Neural cell (in vitro differentiated cells): ENCODE results near the gene UNK. TPM values are rescaled to one million over a fixed set of nuclear protein-coding genes. Genes with fewer than 3 reads are reported as not detected.
"Not testable (repeated sequence)": the region's sequence is repeated elsewhere in the genome, so short reads cannot be mapped to it uniquely, and the experiment has no call there.

Experiments
- H2AFZ ChIP-seq: fragments of 200-600, 300-800 bp; sonication (generic), shearing (Covaris generic); 2 replicates; pipeline ENCODE4 v1.6.0; 2014; ENCODE audit warnings: low read depth, mild to moderate bottlenecking, antibody characterized with exemption, low read length, moderate library complexity
- H3F3A ChIP-seq: fragments of 200-600 bp; shearing (Covaris generic); 2 replicates; pipeline ENCODE4 v1.6.1; 2016; ENCODE audit warnings: mild to moderate bottlenecking, moderate library complexity, mixed read lengths, antibody characterized with exemption, low read length; ENCODE audit not compliant: insufficient read depth, poor library complexity, severe bottlenecking
- H3K27ac ChIP-seq: fragments of 200-600, 300-800 bp; sonication (generic), shearing (Covaris generic); 2 replicates; pipeline ENCODE4 v1.5.1; 2014; ENCODE audit warnings: mild to moderate bottlenecking, low read length, moderate library complexity
- H3K27me3 ChIP-seq: fragments of 300-800, 200-600 bp; sonication (generic), shearing (Covaris generic); 2 replicates; pipeline ENCODE4 v1.6.0; 2014; ENCODE audit warnings: mild to moderate bottlenecking, low read depth, low read length, moderate library complexity; ENCODE audit not compliant: insufficient read depth
- H3K36me3 ChIP-seq: fragments of 300-800, 200-600 bp; sonication (generic), shearing (Covaris generic); 2 replicates; pipeline ENCODE4 v1.5.1; 2014; ENCODE audit warnings: mild to moderate bottlenecking, antibody characterized with exemption, low read length, moderate library complexity; ENCODE audit not compliant: insufficient read depth
- H3K4me2 ChIP-seq: fragments of 300-800, 200-600 bp; sonication (generic), shearing (Covaris generic); 2 replicates; pipeline ENCODE4 v1.6.0; 2014; ENCODE audit warnings: mild to moderate bottlenecking, low read length
- H3K4me3 ChIP-seq: fragments of 300-800, 200-600 bp; sonication (generic), shearing (Covaris generic); 2 replicates; pipeline ENCODE4 v1.5.1; 2014; ENCODE audit warnings: mild to moderate bottlenecking, low read length, moderate library complexity
- H3K79me2 ChIP-seq: fragments of 200-600 bp; shearing (Covaris generic); replicated peaks from 2 replicates; pipeline ENCODE4 v1.6.0; 2014; ENCODE audit warnings: mild to moderate bottlenecking, low read length, moderate library complexity; ENCODE audit not compliant: insufficient read depth
- H3K9ac ChIP-seq: fragments of 300-800, 200-600 bp; sonication (generic), shearing (Covaris generic); 2 replicates; pipeline ENCODE4 v1.6.1; 2016; ENCODE audit warnings: mild to moderate bottlenecking, low read length, mixed read lengths
- H3K9me2 ChIP-seq: fragments of 200-600 bp; shearing (Covaris generic); 2 replicates; pipeline ENCODE4 v1.6.1; 2016; ENCODE audit warnings: mild to moderate bottlenecking, low read length, mixed read lengths; ENCODE audit not compliant: insufficient read depth
- H3K9me3 ChIP-seq: fragments of 200-600, 300-800 bp; sonication (generic), shearing (Covaris generic); 2 replicates; pipeline ENCODE4 v1.6.1; 2016; ENCODE audit warnings: mild to moderate bottlenecking, mixed run types, low read length, moderate library complexity, mixed read lengths
- H4K20me1 ChIP-seq: fragments of 200-600 bp; shearing (Covaris generic); 2 replicates; pipeline ENCODE4 v1.6.1; 2016; ENCODE audit warnings: mild to moderate bottlenecking, mixed run types; ENCODE audit not compliant: insufficient read depth
- CTCF ChIP-seq: fragments of 450-650 bp; IDR thresholded peaks from 2 replicates; pipeline ENCODE4 v1.5.1; 2014; ENCODE audit warnings: antibody characterized with exemption, mild to moderate bottlenecking, moderate library complexity; ENCODE audit not compliant: poor library complexity, severe bottlenecking
- EP300 ChIP-seq: fragments of 450-650 bp; conservative IDR thresholded peaks from 2 replicates; pipeline ENCODE4 v1.6.1; 2014; ENCODE audit warnings: antibody characterized with exemption, mild to moderate bottlenecking, moderate library complexity; ENCODE audit not compliant: poor library complexity, severe bottlenecking
- MXI1 ChIP-seq: fragments of 450-650 bp; conservative IDR thresholded peaks from 2 replicates; pipeline ENCODE4 v1.6.1; 2014; ENCODE audit warnings: antibody characterized with exemption, mild to moderate bottlenecking; ENCODE audit not compliant: poor library complexity, severe bottlenecking
- POLR2AphosphoS5 ChIP-seq: IDR thresholded peaks from 2 replicates; pipeline ENCODE4 v1.6.1; 2012
- RAD21 ChIP-seq: fragments of 450-650 bp; conservative IDR thresholded peaks from 2 replicates; pipeline ENCODE4 v1.6.1; 2014; ENCODE audit warnings: antibody characterized with exemption, mild to moderate bottlenecking, moderate library complexity
- SMC3 ChIP-seq: fragments of 450-650 bp; conservative IDR thresholded peaks from 2 replicates; pipeline ENCODE4 v1.6.1; 2014; ENCODE audit warnings: antibody characterized with exemption, mild to moderate bottlenecking, moderate library complexity; ENCODE audit not compliant: poor library complexity
- polyA plus RNA-seq: library from polyadenylated mRNA; depleted of rRNA; stranded (reverse); fragments of >200 nt; gene quantifications from 2 replicates; pipeline ENCODE4 v1.2.3, GENCODE V29; 2014

The UNK gene
- polyA plus RNA-seq, 1 donor from 2014 or later: 29.9 TPM

GRCh38 chr17:75776386-75777295, 8.0 kb upstream of the UNK start:
- peak overlapping the region; percentile 96 for H3K4me3 ChIP-seq
- no peak overlapping the region for H2AFZ ChIP-seq
- H3K36me3 ChIP-seq: peaks cover 8% of the 10 kb centered on the region
- H3K9me3 ChIP-seq: no peaks in the 10 kb centered on the region
- H3K79me2 ChIP-seq: peaks cover 50% of the 10 kb centered on the region
- no peaks in the 10 kb centered on the region for H3K9me2 ChIP-seq
- no peaks in the 10 kb centered on the region for H3K27me3 ChIP-seq
- H3K4me2 ChIP-seq: peak overlapping the region; percentile 86
- peaks cover 8% of the 10 kb centered on the region for H3F3A ChIP-seq
- peaks cover 50% of the 10 kb centered on the region for H4K20me1 ChIP-seq
- H3K9ac ChIP-seq: peak overlapping the region; percentile 98
- TF ChIP-seq RAD21: no peak
- peak; percentile 7 for TF ChIP-seq POLR2AphosphoS5
- H3K27ac ChIP-seq: no peak overlapping the region

- Histone ChIP-seq H3K27ac (no peak overlapping the region), H3K9me3 (no peaks in the 10 kb centered on the region), H3K27me3 (no peaks in the 10 kb centered on the region), H3K4me3 (peak overlapping the region; percentile 96), H3K9me2 (no peaks in the 10 kb centered on the region), H3K4me2 (peak overlapping the region; percentile 86), H3F3A (peaks cover 8% of the 10 kb centered on the region), H3K79me2 (peaks cover 50% of the 10 kb centered on the region), H2AFZ (no peak overlapping the region), H4K20me1 (peaks cover 50% of the 10 kb centered on the region), H3K9ac (peak overlapping the region; percentile 98), H3K36me3 (peaks cover 8% of the 10 kb centered on the region)
- no peak for TF ChIP-seq EP300
- TF ChIP-seq MXI1: peak; percentile 19
Observed at GRCh38 chr17:75777296-75777922, 7.2 kb upstream of the UNK start.

- not testable (repeated sequence) for H2AFZ ChIP-seq, H3K36me3 ChIP-seq, H3K27me3 ChIP-seq, H3K9me3 ChIP-seq, H3F3A ChIP-seq, H3K9me2 ChIP-seq
- Histone ChIP-seq H3K27ac (peak overlapping the region; percentile 97), H3K4me3 (peak overlapping the region; percentile 96), H3K79me2 (peaks cover 50% of the 10 kb centered on the region), H3K9ac (peak overlapping the region; percentile 98), H4K20me1 (peaks cover 50% of the 10 kb centered on the region), H3K4me2 (peak overlapping the region; percentile 86)
- peak; percentile 13 for TF ChIP-seq POLR2AphosphoS5
Observed at GRCh38 chr17:75778066-75778860, 6.3 kb upstream of the UNK start.

GRCh38 chr17:75778861-75779249, 5.8 kb upstream of the UNK start:
- Histone ChIP-seq H3K9ac (peak overlapping the region; percentile 98), H3K9me2 (no peaks in the 10 kb centered on the region), H4K20me1 (peaks cover 50% of the 10 kb centered on the region), H3F3A (peaks cover 9% of the 10 kb centered on the region), H3K27me3 (no peaks in the 10 kb centered on the region), H3K27ac (peak overlapping the region; percentile 97), H2AFZ (no peak overlapping the region), H3K4me2 (peak overlapping the region; percentile 86), H3K36me3 (peaks cover 8% of the 10 kb centered on the region), H3K9me3 (no peaks in the 10 kb centered on the region), H3K79me2 (peaks cover 50% of the 10 kb centered on the region), H3K4me3 (peak overlapping the region; percentile 96)
- TF ChIP-seq CTCF (peak; percentile 63), SMC3 (no peak)
